Hepatic stellate cell (primary cell): ENCODE results near the gene CLK4.
A peak's percentile ranks its signal among the peaks of the same experiment; 100 is the strongest.

Experiments used
- DNase-seq: peaks from one replicate; pipeline ENCODE4 v3.0.0; 2011; ENCODE audit warnings: low spot score

The CLK4 gene

DNA sequence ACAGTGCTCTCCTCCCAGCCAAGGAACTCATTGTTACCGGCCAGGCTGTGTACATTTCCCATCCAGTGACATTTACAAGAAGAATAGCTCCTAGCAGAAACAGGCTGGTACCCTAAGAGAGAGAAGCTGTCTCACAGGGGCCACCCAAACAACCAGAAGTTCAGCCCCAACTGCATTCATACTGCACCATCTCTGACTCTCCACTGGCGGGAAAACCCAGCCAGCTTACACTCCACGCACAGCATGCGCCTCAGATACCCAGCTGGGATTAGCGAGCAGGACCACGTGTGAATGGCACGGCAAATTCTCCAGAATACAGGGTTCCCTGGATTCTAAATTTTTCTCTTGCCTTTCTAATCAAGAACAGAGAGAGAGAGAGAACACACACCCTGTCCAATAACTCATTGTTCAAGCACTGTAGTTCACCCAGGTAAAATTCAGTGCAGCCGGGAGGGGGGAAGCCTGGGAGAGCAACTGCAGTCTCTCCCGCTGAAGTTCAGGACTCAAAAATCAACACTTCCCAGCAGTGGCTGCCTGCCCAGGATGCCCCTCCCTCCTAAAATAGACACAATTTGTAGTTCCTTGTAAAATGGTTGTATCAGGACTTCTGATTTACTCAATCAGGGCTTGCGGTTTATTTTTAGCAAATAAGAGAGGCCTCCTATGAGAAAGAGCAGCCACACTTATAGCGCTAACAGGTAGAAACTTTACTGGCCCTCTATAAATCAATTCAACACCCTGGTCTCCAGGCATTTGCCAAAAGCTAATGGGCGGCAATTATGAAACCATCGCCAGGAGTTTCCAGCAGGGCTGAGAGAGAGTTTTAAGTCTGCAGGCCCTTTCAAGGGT, 38.9 kb downstream of the CLK4 start:
- DNase-seq = no peak

DNA sequence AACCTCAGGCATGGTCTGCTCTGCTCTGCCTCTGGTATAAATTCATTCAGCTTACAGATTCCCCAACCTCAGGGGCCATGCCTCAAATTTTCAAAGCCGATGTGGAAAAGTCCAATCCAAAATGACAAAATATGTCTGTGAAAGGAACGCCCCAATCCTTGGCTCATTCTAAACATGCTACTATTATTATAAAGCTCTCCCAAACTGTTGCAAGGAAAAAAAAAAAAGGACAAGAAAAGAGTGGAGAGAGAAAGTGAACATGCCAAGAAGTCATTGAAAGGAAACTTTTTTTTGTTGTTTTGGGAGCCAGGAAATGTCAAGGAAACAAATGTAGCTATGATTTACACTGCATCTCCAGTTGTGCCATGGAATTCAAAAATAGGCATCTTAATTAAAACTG, 40.5 kb downstream of the CLK4 start:
- DNase-seq = no peak

DNA sequence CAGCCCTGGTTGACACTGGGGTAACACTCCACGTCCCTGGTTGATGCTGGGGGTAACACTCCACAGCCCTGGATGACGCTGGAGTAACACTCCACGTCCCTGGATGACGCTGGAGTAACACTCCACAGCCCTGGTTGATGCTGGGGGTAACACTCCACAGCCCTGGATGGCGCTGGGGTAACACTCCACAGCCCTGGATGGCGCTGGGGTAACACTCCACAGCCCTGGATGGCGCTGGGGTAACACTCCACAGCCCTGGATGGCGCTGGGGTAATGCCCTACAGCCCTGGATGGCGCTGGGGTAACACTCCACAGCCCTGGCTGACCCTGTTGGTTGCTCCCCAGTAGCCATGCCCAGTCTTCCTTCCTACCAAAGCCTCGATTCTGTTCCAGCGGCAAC, 41.4 kb downstream of the CLK4 start:
- peak; percentile 61 for DNase-seq

DNA sequence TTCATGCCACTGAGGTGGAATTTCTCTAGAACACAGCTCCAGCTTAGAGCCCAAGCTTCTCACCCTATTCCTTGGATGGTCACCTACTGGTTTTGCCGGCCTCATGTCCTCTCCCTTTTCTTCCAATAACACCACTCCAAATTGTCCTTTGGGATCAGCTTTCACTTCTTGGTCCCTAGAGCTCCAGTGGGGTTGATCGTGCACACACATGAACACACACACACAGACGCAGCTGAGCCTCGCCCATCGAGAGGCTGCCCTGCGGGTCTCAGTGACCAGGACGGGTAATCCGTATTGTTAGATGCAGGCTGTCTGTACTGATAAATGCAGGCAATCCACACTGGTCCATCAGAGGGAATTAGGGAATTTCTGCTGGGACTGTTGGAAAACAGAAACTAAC, 43.6 kb downstream of the CLK4 start:
- DNase-seq = no peak

DNA sequence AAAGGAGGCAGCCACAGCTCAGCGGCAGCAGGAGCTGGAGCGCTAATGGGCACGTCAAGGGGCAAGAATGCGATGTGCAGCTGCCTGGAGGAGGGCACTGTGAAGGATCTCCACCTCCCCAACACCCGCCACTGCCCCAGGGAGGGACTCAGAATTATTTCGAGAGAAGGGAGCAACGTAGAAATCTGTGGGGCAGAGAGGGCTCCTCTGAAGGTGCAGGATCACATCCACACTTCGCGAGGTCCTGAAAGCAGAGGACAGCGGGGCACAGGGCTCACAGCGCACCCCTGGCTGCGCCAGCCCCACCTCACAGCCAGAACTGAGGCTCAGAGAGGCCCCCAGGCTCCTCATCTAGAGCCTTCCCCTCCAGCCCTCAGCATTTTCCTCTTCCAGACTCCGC, 44.6 kb downstream of the CLK4 start:
- no peak for DNase-seq

DNA sequence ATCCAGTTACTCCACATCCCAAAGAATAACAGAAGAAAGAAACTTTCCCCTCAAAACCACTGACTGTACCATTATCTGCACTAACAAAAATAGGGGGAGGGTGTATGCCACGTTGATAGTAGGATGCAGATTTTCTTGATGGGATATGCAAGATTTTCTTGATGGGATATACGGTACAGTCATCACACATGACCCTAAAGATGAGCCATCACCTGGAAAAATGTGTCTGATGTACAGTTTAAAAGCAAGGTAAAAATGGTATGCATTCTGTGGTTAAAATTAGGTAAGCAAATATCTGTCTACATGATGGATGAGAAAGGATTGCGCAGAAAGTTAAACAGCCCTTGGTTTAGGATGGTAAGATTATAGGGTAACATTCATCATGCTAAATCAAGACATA, 45.2 kb downstream of the CLK4 start:
- no peak for DNase-seq

DNA sequence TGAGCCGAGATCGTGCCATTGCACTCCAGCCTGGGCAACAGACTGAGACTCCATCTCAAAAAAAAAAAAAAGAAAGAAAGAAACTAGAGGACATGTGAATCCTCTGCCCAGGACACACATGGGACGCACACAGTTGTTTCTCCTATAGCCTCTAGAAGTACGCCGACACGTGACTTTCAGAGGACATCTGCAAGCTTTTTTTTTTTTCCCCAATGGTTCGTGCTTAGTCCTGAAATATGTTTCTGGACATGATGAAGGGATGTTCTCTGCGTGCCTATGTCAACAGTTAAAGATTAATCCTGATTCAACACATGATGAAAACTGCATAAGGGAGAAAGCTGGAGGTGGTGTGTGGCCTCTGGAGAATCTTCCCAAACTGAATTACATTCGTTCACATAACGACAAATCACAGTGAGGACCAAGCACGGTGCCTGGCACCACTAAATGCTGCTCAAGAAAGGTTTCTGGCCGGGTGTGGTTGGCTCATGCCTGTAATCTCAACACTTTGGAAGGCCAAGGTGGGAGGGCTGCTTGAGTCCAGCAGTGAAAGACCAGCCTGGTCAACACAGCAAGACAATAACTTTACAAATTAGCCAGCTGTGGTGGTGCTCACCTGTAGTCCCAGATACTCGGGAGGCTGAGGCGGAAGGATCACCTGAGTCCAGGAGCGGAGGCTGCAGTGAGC, 46.4 kb downstream of the CLK4 start:
- no peak for DNase-seq

DNA sequence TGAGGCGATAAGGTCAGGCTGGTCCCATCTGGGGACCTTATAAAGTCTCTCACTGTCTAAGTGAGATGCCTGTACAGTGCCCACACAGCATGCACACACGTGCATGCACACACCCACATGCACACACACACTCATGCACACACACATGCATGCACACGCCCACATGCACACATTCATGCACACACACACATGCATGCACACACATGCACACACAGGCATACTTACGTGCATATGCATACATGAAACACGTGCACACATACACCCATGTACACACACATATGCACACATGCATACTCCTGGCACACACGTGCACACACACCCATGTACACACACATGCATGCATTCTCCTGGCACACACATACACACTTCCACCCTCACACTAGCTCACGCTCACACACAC, 48.9 kb downstream of the CLK4 start:
- no peak for DNase-seq

DNA sequence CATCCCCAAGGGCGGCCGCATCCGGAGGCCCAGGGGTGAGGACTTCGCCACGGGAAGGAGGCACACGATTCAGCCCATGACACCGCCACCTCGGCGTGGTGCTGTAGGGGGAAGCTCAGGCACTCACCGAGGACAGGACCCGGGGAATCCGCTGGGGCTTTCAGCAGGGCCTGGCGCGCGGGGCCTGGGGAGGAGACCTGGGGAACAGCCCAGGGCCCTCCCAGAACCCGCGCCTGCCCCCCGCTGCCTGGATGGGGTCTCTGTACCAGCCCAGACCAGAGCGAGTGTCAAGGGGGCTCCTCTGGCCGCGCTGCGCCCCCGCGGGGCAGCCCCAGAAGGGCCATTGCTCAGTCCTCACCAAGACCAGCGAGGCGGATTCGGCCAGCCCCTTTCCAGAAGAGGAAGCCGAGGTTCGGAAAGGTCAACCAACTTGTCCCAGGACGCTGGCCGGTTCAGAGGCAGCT, 49.4 kb downstream of the CLK4 start:
- no peak for DNase-seq

DNA sequence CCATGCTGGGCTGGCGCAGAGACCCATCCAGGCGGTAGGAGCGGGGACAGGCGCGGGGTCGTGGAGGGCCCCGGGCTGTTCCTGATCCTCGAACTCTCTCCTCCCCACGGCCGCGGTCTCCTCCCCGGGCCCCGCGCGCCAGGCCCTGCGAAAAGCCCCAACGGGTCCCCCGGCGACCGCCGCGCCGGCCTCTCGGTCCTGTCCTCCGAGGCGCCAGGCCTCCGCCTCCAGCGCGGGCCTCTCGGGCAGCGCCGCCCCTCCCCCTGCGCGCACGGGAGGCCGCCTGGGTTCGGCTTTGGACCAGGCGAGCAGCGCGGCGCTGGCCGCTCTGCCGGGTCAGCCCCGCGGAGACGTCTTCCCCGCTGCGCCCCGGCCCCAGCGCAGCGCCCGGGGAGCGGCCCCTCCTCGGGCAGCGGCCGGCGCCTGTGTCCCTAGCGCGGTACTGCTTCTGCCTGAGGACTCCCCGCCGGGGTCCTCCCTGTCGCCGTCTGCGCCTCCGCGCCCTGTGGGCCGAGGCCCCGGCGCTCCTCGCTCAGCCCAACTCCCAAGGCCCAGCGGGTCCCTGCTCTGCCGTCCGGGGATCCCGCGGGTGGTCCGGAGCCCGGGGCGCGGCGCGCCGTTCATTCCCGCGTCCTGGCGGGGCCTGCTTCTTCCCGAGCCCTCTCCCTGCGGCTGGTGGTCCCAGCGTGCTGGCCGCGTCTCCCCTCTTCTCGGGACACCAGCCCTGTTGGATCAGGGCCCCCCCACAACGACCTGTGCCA, 50.1 kb downstream of the CLK4 start:
- no peak for DNase-seq

DNA sequence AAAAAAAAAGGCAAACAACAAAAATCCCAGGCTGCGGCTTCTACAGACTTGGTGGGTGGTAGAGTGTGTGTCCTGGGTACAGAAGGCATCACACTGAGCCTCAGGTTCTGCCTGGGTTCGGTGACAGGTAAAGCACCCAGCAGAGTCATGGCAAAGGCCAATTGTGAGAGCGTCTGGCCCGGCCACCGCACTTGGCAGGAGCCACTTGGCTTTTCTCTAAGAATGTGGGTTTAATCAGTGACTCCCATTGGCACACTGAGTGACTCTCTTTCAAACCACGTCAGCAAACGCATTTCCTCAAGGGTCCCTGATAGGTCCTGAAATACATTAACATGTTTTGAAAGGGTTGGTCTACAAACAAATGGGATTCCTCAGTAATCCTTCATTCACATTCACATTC, 53.6 kb downstream of the CLK4 start:
- DNase-seq = no peak

DNA sequence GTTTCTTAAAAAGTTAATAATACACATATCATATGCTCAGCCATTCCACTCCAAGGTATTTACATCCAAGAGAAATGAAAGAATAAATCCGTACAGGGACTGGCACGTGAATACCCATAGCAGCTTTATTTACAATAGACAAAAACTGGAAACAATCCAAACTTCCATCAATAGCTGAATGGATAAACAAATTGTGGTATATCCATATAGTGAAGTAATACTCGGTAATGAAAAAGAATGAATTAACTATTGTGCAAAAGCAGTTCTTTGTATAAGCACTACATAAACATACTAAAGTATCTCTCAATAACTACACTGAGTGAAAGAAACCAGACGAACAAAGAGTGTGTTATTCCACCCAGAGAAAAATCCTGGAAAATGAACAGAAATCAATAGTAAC, 54.2 kb downstream of the CLK4 start:
- no peak for DNase-seq

DNA sequence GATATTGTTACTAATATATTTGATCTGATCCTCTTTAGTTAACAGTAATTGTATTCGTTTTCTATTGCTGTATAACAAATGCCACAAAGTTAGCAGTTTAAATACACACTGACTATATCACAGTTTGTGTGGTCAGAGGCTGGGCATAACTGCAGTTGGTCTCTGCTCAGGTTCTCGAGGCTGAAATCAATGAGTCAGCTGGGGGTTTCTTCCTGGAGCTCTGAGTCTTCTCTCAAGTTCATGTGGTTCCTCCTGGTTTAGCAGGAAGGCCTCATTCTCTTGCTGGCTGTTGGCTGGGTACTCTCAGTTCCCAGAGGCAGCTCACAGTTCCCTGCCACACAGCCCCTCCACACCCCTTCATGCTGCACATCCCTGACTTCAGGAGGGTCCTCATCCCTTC, 57.4 kb downstream of the CLK4 start:
- DNase-seq = no peak

DNA sequence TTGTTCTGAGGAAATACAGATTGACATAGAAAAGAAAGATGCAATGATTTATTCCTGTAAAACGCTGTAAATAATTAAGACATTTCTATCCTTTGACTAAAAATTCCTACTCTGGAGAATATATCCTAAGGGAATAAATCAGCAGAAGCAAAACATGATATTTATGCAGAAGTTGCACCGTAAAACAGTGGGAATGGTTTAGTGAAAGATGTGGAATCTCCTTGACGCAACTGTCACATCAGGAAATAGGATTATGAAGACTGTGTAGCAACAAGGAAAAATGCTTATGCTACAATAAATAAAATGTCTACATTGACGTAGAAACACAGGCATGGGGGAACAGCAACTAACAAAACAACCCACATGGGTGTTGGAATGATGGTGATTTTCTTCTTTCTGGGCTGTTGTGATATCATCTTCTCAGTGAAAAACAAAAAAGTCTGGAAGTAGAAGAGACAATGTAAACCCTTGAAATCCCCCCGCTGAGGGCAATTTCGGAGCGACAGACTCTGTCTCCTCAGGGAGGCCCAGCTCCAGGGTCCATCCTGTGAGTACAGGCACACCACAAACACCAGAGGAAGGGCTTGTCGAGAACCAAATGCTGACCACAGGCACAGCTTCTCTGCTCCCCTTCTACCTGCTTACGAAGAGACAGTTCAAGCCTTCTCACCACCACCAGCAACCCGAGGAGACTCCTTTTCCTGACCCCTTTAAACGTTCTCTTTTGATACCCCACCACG, 61.9 kb downstream of the CLK4 start:
- no peak for DNase-seq

DNA sequence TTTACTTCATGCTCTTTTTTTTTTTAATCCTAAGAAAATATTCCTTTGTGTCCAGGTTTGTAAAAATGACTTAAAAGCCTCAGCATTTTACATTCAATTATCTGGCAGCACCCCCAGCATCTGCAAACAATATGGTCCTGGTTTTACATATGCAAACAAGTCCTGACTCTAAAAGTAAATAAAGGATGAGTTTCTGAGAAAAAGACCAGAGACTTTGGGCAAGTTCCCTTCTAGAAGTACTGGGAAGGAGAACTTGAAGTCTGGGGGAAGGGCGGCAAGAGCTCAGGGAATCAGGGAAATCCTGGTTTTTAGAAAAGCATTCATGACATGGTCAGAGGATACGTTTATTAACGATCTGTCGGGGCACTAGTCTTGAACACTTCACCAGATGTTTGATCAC, 62.5 kb downstream of the CLK4 start:
- DNase-seq = no peak

DNA sequence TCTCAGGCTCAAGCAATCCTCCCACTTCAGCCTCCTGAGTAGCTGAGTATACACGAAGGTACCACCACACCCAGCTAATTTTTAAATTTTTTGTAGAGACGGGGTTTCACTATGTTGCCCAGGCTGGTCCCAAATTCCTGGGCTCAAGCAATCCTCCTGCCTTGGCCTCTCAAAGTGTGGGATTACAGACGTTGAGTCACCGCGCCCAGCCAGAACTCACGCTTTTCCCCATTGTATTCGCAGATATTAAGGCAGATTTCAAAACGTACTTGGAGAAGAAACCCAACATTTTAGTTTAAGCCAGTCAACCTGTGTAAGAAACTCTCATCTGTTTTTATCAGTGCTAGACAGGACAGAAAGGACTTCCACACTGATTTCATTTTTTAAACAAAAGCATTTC, 63.2 kb downstream of the CLK4 start:
- DNase-seq = no peak

DNA sequence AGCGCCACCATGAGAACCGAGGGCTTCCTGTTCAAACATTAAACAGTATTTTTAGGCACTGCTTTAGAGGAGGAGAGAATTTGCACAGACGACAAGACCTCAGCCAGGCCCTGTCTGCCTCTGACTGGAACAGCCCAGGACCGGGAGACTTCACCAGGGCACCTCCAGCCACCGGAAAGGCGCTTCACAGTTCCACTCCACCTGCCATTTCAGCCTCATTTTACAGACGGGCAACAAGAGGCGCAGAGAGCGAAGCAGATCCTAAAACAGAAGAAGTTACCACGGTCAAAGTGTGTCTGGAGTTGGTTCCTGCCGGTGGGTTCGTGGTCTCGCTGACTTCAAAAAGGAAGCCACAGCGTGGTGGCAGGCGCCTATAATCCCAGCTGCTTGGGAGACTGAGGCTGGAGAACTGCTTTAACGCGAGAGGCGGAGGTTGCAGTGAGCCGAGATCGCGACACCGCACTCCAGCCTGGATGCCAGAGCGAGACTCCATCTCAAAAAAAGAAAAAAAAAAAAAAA, 65.0 kb downstream of the CLK4 start:
- DNase-seq = no peak

DNA sequence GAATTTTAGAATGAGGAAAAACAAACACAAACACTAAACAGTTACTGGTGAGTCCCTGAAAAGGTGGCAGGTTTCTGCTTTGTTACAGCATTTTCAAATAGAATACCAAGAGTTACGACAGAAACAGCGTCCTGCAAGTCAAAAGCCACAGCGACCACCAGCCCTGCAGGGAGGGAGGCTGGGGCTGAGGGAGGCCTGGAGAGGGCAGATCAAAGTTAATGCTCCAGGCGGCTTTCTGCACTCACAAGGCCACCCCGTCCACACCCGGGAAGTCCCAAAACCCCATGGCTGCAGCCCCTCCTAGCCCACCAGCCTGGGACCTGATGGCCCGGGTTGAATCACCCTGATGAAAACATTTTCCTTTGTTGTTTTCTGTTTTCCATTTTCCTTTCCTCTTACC, 65.9 kb downstream of the CLK4 start:
- DNase-seq = no peak

DNA sequence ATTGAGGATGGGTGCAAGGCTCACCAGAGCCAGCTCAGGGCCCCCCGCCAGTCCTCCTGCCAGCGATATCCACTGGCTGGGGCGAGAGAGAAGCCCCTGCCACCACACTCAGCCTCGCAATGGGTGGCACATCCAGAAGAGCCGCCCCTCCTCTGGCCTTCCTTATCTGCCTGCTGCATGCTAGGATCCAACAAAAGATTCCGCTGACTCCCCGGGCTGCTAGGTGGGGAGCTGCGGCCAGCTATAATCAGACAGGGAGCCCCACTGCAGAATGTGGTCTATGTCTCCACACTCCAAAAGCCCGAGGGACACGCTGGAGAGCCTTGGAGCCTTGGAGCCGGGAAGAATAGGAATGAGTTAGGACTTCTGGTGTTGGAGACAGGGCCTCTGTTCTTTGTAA, 69.4 kb downstream of the CLK4 start:
- no peak for DNase-seq

DNA sequence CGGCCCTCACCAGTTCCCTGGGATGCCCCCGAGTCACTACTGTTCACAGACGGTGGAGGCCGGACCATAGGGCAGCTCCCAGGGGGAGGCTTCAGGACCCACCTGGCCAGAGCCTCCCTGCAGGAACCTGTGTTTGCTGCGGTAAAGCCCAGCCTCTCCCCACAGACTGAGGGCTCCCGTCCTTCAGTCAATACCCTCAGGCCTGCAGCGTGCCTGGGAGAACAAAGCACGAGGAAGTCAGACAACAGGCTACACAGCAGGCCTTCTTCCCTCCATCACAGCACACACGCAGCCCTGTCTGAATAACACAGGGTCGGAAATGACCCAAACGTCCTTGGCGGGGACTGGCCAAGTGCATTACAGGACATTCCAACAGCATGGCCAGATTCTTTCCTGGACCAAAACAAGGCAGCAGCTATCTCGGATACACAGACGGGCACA, 71.1 kb downstream of the CLK4 start:
- DNase-seq = no peak

DNA sequence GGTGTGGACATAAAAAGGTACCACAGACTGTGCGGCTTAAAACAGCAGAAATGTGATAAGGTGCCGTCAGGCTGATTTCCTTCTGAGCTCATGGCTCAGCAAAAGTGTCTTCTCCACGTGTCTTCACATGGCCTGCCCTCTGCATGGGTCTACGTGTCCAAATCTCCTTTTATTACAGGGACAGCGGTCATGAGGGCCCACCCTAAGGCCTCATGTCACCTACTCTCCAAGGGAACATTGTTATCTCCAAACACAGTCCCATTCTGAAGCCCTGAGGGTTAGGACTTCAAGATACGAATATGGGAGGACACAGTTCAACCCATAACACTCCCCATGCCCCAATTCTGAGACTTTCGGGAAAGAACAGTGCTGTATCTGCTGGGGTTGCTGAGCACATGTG, 71.8 kb downstream of the CLK4 start:
- no peak for DNase-seq

DNA sequence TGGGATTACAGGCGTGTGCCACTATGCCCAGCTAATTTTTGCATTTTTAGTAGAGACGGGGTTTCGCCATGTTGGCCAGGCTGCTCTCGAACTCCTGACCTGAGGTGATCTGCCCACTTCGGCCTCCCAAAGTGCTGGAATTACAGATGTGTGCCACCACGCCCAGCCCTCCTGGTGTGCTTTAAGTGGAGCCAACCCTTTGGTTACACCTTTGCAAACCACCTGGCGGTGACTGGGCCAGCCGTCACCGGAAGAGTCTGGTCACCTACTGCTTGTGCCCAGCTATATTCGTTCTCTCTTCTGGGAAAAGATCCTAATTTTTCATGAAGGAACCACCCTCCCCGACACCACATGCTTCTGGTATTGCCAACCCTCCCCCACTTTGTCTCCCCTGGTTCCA, 72.5 kb downstream of the CLK4 start:
- no peak for DNase-seq
